ENCODE results near the gene SPACA1.

Gene SPACA1

DNA sequence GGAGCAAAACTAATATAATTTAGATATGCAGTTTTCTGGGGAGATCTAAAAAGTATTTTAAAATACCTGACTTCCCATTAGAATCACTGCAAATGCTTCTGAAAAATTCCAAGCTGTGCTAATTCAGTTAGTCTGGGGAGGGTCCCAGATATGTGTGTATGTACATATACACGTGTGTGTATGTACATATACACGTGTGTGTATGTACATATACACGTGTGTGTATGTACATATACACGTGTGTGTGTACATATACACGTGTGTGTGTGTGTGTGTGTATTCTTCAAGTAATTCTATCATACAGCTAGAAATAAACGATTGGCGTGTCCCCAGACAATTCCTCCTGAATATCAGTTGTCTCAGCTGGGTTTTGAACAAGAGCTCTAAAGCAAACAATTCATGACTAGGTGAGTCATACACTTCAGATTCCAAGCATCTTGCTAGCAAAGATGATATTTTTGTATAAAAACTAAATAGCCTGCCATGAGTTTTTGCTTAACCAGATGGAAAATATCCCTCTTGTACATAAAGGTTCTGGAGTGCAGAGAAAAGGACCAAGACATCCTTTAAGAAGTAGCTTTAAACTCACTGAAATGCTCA lies 58.2 kb downstream of the SPACA1 start:
- Histone ChIP-seq H3K36me3 (ENCODE audit: control insufficient read depth in 1 of 2, insufficient read depth in 2 of 2, low read length in 2 of 2) (no peaks in the 10 kb centered on the region), H3K4me1 (ENCODE audit: control insufficient read depth in 1 of 2, insufficient read depth in 2 of 2, low read length in 2 of 2) (no peaks in the 10 kb centered on the region), H3K4me3 (ENCODE audit: low read depth in 1 of 2, low read length in 2 of 2) (no peak overlapping the region), H3K9me3 (ENCODE audit: control insufficient read depth in 1 of 2, low read length in 2 of 2) (no peaks in the 10 kb centered on the region), H3K27ac (ENCODE audit: low read length) (no peak overlapping the region), H3K27me3 (ENCODE audit: low read depth, low read length) (no peaks in the 10 kb centered on the region)

DNA sequence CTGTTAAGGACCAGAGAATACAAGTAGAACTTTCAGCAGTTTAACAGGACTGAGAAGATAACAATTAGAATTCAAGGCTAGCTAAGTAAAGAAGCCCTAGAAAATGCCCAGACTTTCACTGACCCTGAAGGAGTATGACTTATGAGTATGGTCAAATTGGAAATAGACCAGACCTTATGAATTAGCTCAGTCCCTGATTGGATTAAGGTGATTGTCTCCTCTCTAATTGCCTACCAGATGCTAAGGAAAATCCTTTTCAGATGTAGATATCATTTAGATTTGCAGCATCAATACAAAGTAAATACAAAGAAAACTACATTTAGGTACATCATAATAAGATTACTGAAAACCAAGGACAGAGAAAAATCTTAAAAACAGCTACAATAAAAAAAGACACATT lies 59.6 kb downstream of the SPACA1 start:
- H3K27me3 ChIP-seq (ENCODE audit: low read depth, low read length): no peaks in the 10 kb centered on the region
- H3K4me3 ChIP-seq (ENCODE audit: low read depth in 1 of 2, low read length in 2 of 2): no peak overlapping the region
- no peaks in the 10 kb centered on the region for H3K4me1 ChIP-seq (ENCODE audit: control insufficient read depth in 1 of 2, insufficient read depth in 2 of 2, low read length in 2 of 2)
- no peaks in the 10 kb centered on the region for H3K36me3 ChIP-seq (ENCODE audit: control insufficient read depth in 1 of 2, insufficient read depth in 2 of 2, low read length in 2 of 2)
- H3K27ac ChIP-seq (ENCODE audit: low read length): no peak overlapping the region
- H3K9me3 ChIP-seq (ENCODE audit: control insufficient read depth in 1 of 2, low read length in 2 of 2): no peaks in the 10 kb centered on the region

GRCh38 chr6:88111991-88112390 lies 64.3 kb downstream of the SPACA1 start:
- Histone ChIP-seq H3K36me3 (ENCODE audit: control insufficient read depth in 1 of 2, insufficient read depth in 2 of 2, low read length in 2 of 2) (no peaks in the 10 kb centered on the region), H3K27me3 (ENCODE audit: low read depth, low read length) (no peaks in the 10 kb centered on the region), H3K4me3 (ENCODE audit: low read depth in 1 of 2, low read length in 2 of 2) (no peak overlapping the region), H3K27ac (ENCODE audit: low read length) (no peak overlapping the region), H3K4me1 (ENCODE audit: control insufficient read depth in 1 of 2, insufficient read depth in 2 of 2, low read length in 2 of 2) (no peaks in the 10 kb centered on the region), H3K9me3 (ENCODE audit: control insufficient read depth in 1 of 2, low read length in 2 of 2) (no peaks in the 10 kb centered on the region)

DNA sequence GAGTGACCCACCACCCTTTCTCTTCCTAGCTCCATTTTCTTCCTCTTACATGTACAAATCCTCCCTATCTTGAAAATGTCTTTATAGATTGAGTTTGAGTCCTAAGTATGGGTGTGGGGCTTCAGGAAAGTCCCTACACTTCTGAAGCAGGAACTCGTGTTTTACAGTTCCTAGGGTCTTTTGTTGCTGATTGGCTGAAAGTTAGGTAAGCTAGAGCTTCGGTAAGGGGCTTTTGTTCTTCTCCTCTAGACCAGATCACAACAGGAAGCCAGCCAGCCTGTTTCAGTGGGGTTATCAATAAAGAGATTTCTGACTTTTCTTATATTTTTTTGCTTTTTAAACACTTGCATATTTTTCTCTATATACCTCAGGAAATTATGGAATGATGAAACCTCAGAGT lies 67.2 kb downstream of the SPACA1 start:
- Histone ChIP-seq H3K9me3 (ENCODE audit: control insufficient read depth in 1 of 2, low read length in 2 of 2) (no peaks in the 10 kb centered on the region), H3K27ac (ENCODE audit: low read length) (no peak overlapping the region), H3K4me3 (ENCODE audit: low read depth in 1 of 2, low read length in 2 of 2) (no peak overlapping the region), H3K36me3 (ENCODE audit: control insufficient read depth in 1 of 2, insufficient read depth in 2 of 2, low read length in 2 of 2) (no peaks in the 10 kb centered on the region), H3K27me3 (ENCODE audit: low read depth, low read length) (no peaks in the 10 kb centered on the region), H3K4me1 (ENCODE audit: control insufficient read depth in 1 of 2, insufficient read depth in 2 of 2, low read length in 2 of 2) (no peaks in the 10 kb centered on the region)

DNA sequence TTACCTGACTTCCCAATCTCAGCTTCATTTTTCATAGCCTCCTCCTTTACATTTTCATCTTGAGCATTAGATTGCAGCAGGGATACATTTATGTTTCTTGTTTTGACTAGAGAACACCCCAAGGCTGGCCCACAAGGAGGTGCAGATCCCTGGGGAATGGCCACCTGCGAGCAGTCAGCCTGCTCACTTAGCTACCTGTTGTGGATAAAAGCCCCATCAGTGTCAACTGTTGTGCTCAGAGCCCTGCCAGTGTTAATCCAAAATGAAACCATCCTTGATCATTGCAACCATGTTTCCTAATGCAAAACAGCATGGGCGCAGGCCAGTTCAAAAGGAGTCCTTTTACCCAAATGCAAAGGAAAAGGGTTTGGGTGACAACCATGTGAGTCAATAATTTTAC lies 67.7 kb downstream of the SPACA1 start:
- H3K9me3 ChIP-seq (ENCODE audit: control insufficient read depth in 1 of 2, low read length in 2 of 2): no peaks in the 10 kb centered on the region
- H3K4me3 ChIP-seq (ENCODE audit: low read depth in 1 of 2, low read length in 2 of 2): no peak overlapping the region
- H3K4me1 ChIP-seq (ENCODE audit: control insufficient read depth in 1 of 2, insufficient read depth in 2 of 2, low read length in 2 of 2): no peaks in the 10 kb centered on the region
- H3K27ac ChIP-seq (ENCODE audit: low read length): no peak overlapping the region
- H3K27me3 ChIP-seq (ENCODE audit: low read depth, low read length): no peaks in the 10 kb centered on the region
- H3K36me3 ChIP-seq (ENCODE audit: control insufficient read depth in 1 of 2, insufficient read depth in 2 of 2, low read length in 2 of 2): no peaks in the 10 kb centered on the region

- H3K9me3 ChIP-seq (ENCODE audit: control insufficient read depth in 1 of 2, low read length in 2 of 2): no peaks in the 10 kb centered on the region
- no peaks in the 10 kb centered on the region for H3K36me3 ChIP-seq (ENCODE audit: control insufficient read depth in 1 of 2, insufficient read depth in 2 of 2, low read length in 2 of 2)
- H3K27ac ChIP-seq (ENCODE audit: low read length): no peak overlapping the region
- H3K27me3 ChIP-seq (ENCODE audit: low read depth, low read length): no peaks in the 10 kb centered on the region
- H3K4me3 ChIP-seq (ENCODE audit: low read depth in 1 of 2, low read length in 2 of 2): no peak overlapping the region
- no peaks in the 10 kb centered on the region for H3K4me1 ChIP-seq (ENCODE audit: control insufficient read depth in 1 of 2, insufficient read depth in 2 of 2, low read length in 2 of 2)
Measured at GRCh38 chr6:88116276-88116675, 68.6 kb downstream of the SPACA1 start.

Measured in muscle layer of duodenum (tissue), 2 donors.